Hepatocyte (in vitro differentiated cells): Measurements from ENCODE around the gene MED15. TPM values are rescaled to one million over a fixed set of nuclear protein-coding genes. Genes with fewer than 3 reads are reported as not detected.

ENCODE experiments used
- DNase-seq: peaks from one replicate; pipeline ENCODE4 v3.0.0-alpha.2; 2016; ENCODE audit warnings: low spot score
- H2AFZ ChIP-seq: fragments of 200-600 bp; sonication (generic); 2 replicates; pipeline ENCODE4 v1.6.0; 2016; ENCODE audit warnings: antibody characterized with exemption, mild to moderate bottlenecking
- H3K27ac ChIP-seq: fragments of 200-600 bp; sonication (generic); 2 replicates; pipeline ENCODE4 v1.5.1; 2016; ENCODE audit warnings: mild to moderate bottlenecking
- H3K27me3 ChIP-seq: fragments of 200-600 bp; sonication (generic); 2 replicates; pipeline ENCODE4 v1.6.1; 2016
- H3K36me3 ChIP-seq: fragments of 200-600 bp; sonication (generic); replicated peaks from 2 replicates; pipeline ENCODE4 v1.5.1; 2016; ENCODE audit warnings: low read depth; ENCODE audit not compliant: insufficient read depth
- H3K4me1 ChIP-seq: fragments of 200-600 bp; sonication (generic); 2 replicates; pipeline ENCODE4 v1.5.1; 2016; ENCODE audit warnings: mild to moderate bottlenecking, moderate library complexity; ENCODE audit not compliant: insufficient read depth
- H3K4me2 ChIP-seq: fragments of 200-600 bp; sonication (generic); 2 replicates; pipeline ENCODE4 v1.6.0; 2016
- H3K4me3 ChIP-seq: fragments of 200-600 bp; sonication (generic); 2 replicates; pipeline ENCODE4 v1.5.1; 2016; ENCODE audit warnings: mild to moderate bottlenecking
- H3K79me2 ChIP-seq: fragments of 200-600 bp; sonication (generic); 2 replicates; pipeline ENCODE4 v1.6.0; 2017; ENCODE audit warnings: mild to moderate bottlenecking
- H3K9me2 ChIP-seq: fragments of 200-600 bp; sonication (generic); replicated peaks from 2 replicates; pipeline ENCODE4 v1.6.0; 2017; ENCODE audit warnings: mild to moderate bottlenecking; ENCODE audit not compliant: insufficient read depth
- H3K9me3 ChIP-seq: fragments of 200-600 bp; sonication (generic); 2 replicates; pipeline ENCODE4 v1.5.1; 2016; ENCODE audit warnings: low read depth, mild to moderate bottlenecking
- H4K20me1 ChIP-seq: fragments of 200-600 bp; sonication (generic); 2 replicates; pipeline ENCODE4 v1.6.0; 2016; ENCODE audit warnings: mild to moderate bottlenecking; ENCODE audit not compliant: insufficient read depth, poor library complexity, severe bottlenecking
- CTCF ChIP-seq: fragments of 200-600 bp; sonication (generic); IDR thresholded peaks from 2 replicates; pipeline ENCODE4 v1.5.1; 2016; ENCODE audit warnings: antibody characterized with exemption, mild to moderate bottlenecking; ENCODE audit not compliant: poor library complexity
- EZH2 ChIP-seq: fragments of 200-600 bp; sonication (generic); IDR thresholded peaks from 2 replicates; pipeline ENCODE4 v1.6.1; 2016; ENCODE audit warnings: antibody characterized with exemption, mild to moderate bottlenecking, borderline replicate concordance
- EZH2phosphoT487 ChIP-seq: fragments of 200-600 bp; sonication (generic); IDR thresholded peaks from one replicate; pipeline ENCODE4 v1.6.1; 2018; ENCODE audit warnings: antibody characterized with exemption, mild to moderate bottlenecking, low read depth, moderate library complexity; ENCODE audit not compliant: unreplicated experiment, severe bottlenecking
- WGBS: methylation state at CpG from one replicate; pipeline ENCODE4 v1.1.6; 2016; ENCODE audit warnings: low lambda C conversion rate; ENCODE audit errors: missing lambda C conversion rate; 5-methylcytosine and 5-hydroxymethylcytosine counted together
- polyA plus RNA-seq: library from polyadenylated mRNA; unstranded; fragments of >200 nt; fragmentation: Nextera tagmentation; extraction: Ambion mirVana; gene quantifications from 2 replicates; pipeline ENCODE4 v1.2.1, GENCODE V29; 2016
- total RNA-seq: library from RNA; depleted of rRNA; stranded (reverse); fragments of >200 nt; gene quantifications from 2 replicates; pipeline ENCODE4 v1.2.3, GENCODE V29; 2014

Gene MED15
- total and polyA plus RNA-seq, 2 experiments from 2014 or later = 31.5 to 53.1 TPM

GRCh38 chr22:20628081-20628939, 120.9 kb downstream of the MED15 start:
- TF ChIP-seq EZH2phosphoT487 (no peak), EZH2 (no peak), CTCF (no peak)
- Histone ChIP-seq H4K20me1 (no peaks in the 10 kb centered on the region), H3K9me2 (no peaks in the 10 kb centered on the region), H3K4me3 (no peak overlapping the region), H3K9me3 (no peaks in the 10 kb centered on the region), H3K4me1 (no peaks in the 10 kb centered on the region), H3K27ac (no peak overlapping the region), H3K27me3 (no peaks in the 10 kb centered on the region), H2AFZ (no peak overlapping the region), H3K4me2 (no peak overlapping the region), H3K79me2 (no peaks in the 10 kb centered on the region), H3K36me3 (no peaks in the 10 kb centered on the region)
- DNase-seq = no peak
- WGBS = 86% methylated on average over 9 of the region's 9 CpGs

- Histone ChIP-seq H3K27ac (no peak overlapping the region), H3K4me2 (no peak overlapping the region), H3K4me3 (no peak overlapping the region), H4K20me1 (no peaks in the 10 kb centered on the region), H2AFZ (no peak overlapping the region), H3K36me3 (no peaks in the 10 kb centered on the region), H3K9me2 (no peaks in the 10 kb centered on the region), H3K9me3 (no peaks in the 10 kb centered on the region), H3K79me2 (no peaks in the 10 kb centered on the region), H3K27me3 (no peaks in the 10 kb centered on the region), H3K4me1 (no peaks in the 10 kb centered on the region)
- 88% methylated on average over 3 of the region's 3 CpGs for WGBS
- no peak for DNase-seq
- no peak for TF ChIP-seq EZH2
- no peak for TF ChIP-seq CTCF
- TF ChIP-seq EZH2phosphoT487 = no peak
Observed at GRCh38 chr22:20629401-20629800, 122.0 kb downstream of the MED15 start.

- DNase-seq = no peak
- 90% methylated on average over 10 of the region's 10 CpGs for WGBS
- Histone ChIP-seq H3K36me3 (no peaks in the 10 kb centered on the region), H3K9me3 (no peaks in the 10 kb centered on the region), H2AFZ (no peak overlapping the region), H4K20me1 (no peaks in the 10 kb centered on the region), H3K27ac (no peak overlapping the region), H3K4me1 (no peaks in the 10 kb centered on the region), H3K9me2 (no peaks in the 10 kb centered on the region), H3K27me3 (no peaks in the 10 kb centered on the region), H3K4me3 (no peak overlapping the region), H3K79me2 (no peaks in the 10 kb centered on the region), H3K4me2 (no peak overlapping the region)
- TF ChIP-seq CTCF (no peak), EZH2 (no peak), EZH2phosphoT487 (no peak)
Observed at GRCh38 chr22:20630873-20631617, 123.6 kb downstream of the MED15 start.
